ENCODE data around the gene IFT25. TPM values are rescaled to one million over a fixed set of nuclear protein-coding genes. Genes with fewer than 3 reads are reported as not detected.
"Not testable (repeated sequence)": the region's sequence is repeated elsewhere in the genome, so short reads cannot be mapped to it uniquely, and the experiment has no call there.

IFT25 gene
- total RNA-seq, 2 experiments from 2014 or later: 60.5 to 63.5 TPM

DNA sequence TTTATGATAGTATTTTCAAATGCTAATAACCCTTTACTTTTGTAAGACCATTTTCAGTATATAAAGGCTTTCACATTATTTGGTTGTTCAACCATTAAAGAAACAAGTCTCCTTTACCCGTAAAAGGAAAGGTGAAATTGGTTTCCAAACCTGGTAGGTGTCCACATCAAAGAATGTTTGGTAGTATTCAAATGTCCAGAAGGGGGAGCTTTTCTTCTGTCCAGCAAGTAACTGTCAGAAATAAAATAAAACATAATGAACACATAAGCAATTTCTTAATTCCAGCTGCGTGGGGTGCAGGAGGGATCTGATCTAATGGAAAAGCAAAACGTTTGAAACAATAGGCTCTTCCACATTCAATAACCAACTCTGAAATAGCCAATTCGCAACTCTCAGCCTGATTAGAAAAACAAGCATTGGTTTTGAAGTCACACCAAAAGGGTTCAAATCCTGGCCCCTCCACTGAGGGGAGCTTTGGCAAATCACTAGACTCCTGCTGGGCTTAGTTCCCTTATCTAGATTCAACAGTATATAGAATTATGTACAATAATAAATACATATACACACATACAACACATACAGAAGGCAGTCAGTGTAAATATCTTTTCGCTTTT, 66.9 kb downstream of the IFT25 start:
- peaks cover 32% of the 10 kb centered on the region for H3K36me3 Mint-ChIP-seq (ENCODE audit: low read depth)
- no peaks in the 10 kb centered on the region for H3K9me3 Mint-ChIP-seq
- ATAC-seq (no peak), DNase-seq (no peak)
- no peak overlapping the region for H3K27ac Mint-ChIP-seq
- intact Hi-C loops (cut with micrococcal nuclease): no loop called here
- no peak overlapping the region for H3K4me3 Mint-ChIP-seq
- H3K4me1 Mint-ChIP-seq (ENCODE audit: low read depth): peaks cover 2% of the 10 kb centered on the region
- H3K27me3 Mint-ChIP-seq: no peaks in the 10 kb centered on the region
- TF ChIP-seq, protein P1, sequence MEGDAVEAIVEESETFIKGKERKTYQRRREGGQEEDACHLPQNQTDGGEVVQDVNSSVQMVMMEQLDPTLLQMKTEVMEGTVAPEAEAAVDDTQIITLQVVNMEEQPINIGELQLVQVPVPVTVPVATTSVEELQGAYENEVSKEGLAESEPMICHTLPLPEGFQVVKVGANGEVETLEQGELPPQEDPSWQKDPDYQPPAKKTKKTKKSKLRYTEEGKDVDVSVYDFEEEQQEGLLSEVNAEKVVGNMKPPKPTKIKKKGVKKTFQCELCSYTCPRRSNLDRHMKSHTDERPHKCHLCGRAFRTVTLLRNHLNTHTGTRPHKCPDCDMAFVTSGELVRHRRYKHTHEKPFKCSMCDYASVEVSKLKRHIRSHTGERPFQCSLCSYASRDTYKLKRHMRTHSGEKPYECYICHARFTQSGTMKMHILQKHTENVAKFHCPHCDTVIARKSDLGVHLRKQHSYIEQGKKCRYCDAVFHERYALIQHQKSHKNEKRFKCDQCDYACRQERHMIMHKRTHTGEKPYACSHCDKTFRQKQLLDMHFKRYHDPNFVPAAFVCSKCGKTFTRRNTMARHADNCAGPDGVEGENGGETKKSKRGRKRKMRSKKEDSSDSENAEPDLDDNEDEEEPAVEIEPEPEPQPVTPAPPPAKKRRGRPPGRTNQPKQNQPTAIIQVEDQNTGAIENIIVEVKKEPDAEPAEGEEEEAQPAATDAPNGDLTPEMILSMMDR (IDR thresholded peaks at IDR 0.05): no peak
- CTCF ChIA-PET: interaction anchor here (0.7 to 8.7 kb wide), 24 partner anchors 9 to 170 kb away, joined by 3 to 78 read pairs (median 5); partner anchors contain the start of genes IFT25, LRRC42 and YIPF1
- POLR2A ChIA-PET: interaction anchor here (0.8 to 1.1 kb wide), 2 partner anchors 15 to 67 kb away, joined by 4 read pairs; partner anchors contain the start of genes IFT25 and LRRC42

- POLR2A ChIA-PET: not testable (repeated sequence)
Observed at GRCh38 chr1:53875150-53875549, 70.3 kb downstream of the IFT25 start.

GRCh38 chr1:53871773-53872484, 73.6 kb downstream of the IFT25 start:
- intact Hi-C loops (cut with micrococcal nuclease): no loop called here
- Mint-ChIP-seq H3K36me3 (ENCODE audit: low read depth) (peaks cover 11% of the 10 kb centered on the region), H3K4me1 (ENCODE audit: low read depth) (no peaks in the 10 kb centered on the region), H3K4me3 (no peak overlapping the region), H3K27me3 (no peaks in the 10 kb centered on the region), H3K27ac (no peak overlapping the region), H3K9me3 (no peaks in the 10 kb centered on the region)
- TF ChIP-seq, protein P1 (IDR thresholded peaks at IDR 0.05): no peak
- CTCF ChIA-PET: interaction anchor here (0.7 to 6.9 kb wide), 7 partner anchors 11 to 88 kb away, joined by 3 to 68 read pairs (median 5); no protein-coding TSS in a partner anchor
- DNase-seq (no peak), ATAC-seq (no peak)
- POLR2A ChIA-PET: interaction anchor here (1.1 to 1.7 kb wide), 2 partner anchors 10 to 19 kb away, joined by 3 to 4 read pairs; no protein-coding TSS in a partner anchor

More at GRCh38 chr1:53875150-53875549, 70.3 kb downstream of the IFT25 start:
- H3K27me3 Mint-ChIP-seq; H3K4me3 Mint-ChIP-seq; H3K4me1 Mint-ChIP-seq (ENCODE audit: low read depth); DNase-seq; H3K27ac Mint-ChIP-seq; H3K9me3 Mint-ChIP-seq; intact Hi-C loops (cut with micrococcal nuclease); ATAC-seq: not testable (repeated sequence)
- CTCF ChIA-PET: interaction anchor here (1.1 to 2.4 kb wide), 4 partner anchors 15 to 156 kb away, joined by 3 to 11 read pairs (median 5); no protein-coding TSS in a partner anchor
- peaks cover 13% of the 10 kb centered on the region for H3K36me3 Mint-ChIP-seq (ENCODE audit: low read depth)

Other genes starting within 250 kb of the IFT25 start
- gene GLIS1, start 206.5 kb downstream of the IFT25 start, total RNA-seq: not detected
- gene NDC1, start 107.4 kb downstream of the IFT25 start, total RNA-seq: 10 to 100 TPM; 39.6 to 43.9 TPM
- gene YIPF1, start 55.9 kb downstream of the IFT25 start, total RNA-seq: 10 to 100 TPM; 13.2 to 15.6 TPM
- gene DIO1, start 51.5 kb downstream of the IFT25 start, total RNA-seq: not detected
- 10 to 100 TPM; 26.7 to 29.6 TPM for gene LRRC42, start 651 bp upstream of the IFT25 start, total RNA-seq
- not detected for gene LDLRAD1, start 72.5 kb upstream of the IFT25 start, total RNA-seq
- gene TMEM59, start 107.5 kb upstream of the IFT25 start, total RNA-seq: 100 to 1,000 TPM in 1 of 2 experiments, 10 to 100 TPM in 1; 93.4 to 109 TPM
- gene TCEANC2, start 107.9 kb upstream of the IFT25 start, total RNA-seq: 10 to 100 TPM; 11.1 to 11.2 TPM
- gene CDCP2, start 207.3 kb upstream of the IFT25 start, total RNA-seq: under 1 TPM in 1 of 2 experiments, not detected in 1; 0.18 TPM